Cardiac muscle cell (in vitro differentiated cells and primary cell): ENCODE measurements around the gene CCDC85A. TPM values are rescaled to one million over a fixed set of nuclear protein-coding genes. Genes with fewer than 3 reads are reported as not detected.

ENCODE experiments used
- DNase-seq, 2 donors: peaks; one replicate each; pipeline versions ENCODE4 v3.0.0 to v3.0.0-alpha.2; 2010 to 2017; ENCODE audit warnings: low read depth in 1 of 2, low spot score in 1 of 2
- H3K27ac ChIP-seq: fragments of 200-600 bp; sonication (generic); 2 replicates; pipeline ENCODE4 v1.5.1; 2016
- H3K27me3 ChIP-seq: fragments of 200-600 bp; sonication (generic); 2 replicates; pipeline ENCODE4 v1.6.0; 2016; ENCODE audit warnings: control low read depth
- H3K36me3 ChIP-seq: fragments of 200-600 bp; sonication (generic); 2 replicates; pipeline ENCODE4 v1.5.1; 2016; ENCODE audit warnings: control low read depth
- H3K4me1 ChIP-seq: fragments of 200-600 bp; sonication (generic); 2 replicates; pipeline ENCODE4 v1.8.1; 2017; ENCODE audit warnings: low read depth, mild to moderate bottlenecking, mixed run types
- H3K4me3 ChIP-seq: fragments of 200-600 bp; sonication (generic); 2 replicates; pipeline ENCODE4 v1.5.1; 2016; ENCODE audit warnings: mild to moderate bottlenecking
- H3K9me3 ChIP-seq: fragments of 200-600 bp; sonication (generic); 2 replicates; pipeline ENCODE4 v1.5.1; 2017; ENCODE audit warnings: low read depth, mild to moderate bottlenecking, control low read depth
- polyA plus RNA-seq: library from polyadenylated mRNA; unstranded; fragments of >200 nt; fragmentation: Nextera tagmentation; extraction: Ambion mirVana; gene quantifications from 2 replicates; pipeline ENCODE4 v1.2.1, GENCODE V29; 2016
- total RNA-seq: library from RNA; depleted of rRNA; stranded (reverse); fragments of >200 nt; gene quantifications from 2 replicates; pipeline ENCODE4 v1.2.3, GENCODE V29; 2016
- TF ChIP-seq, protein P1 (sequence below): IDR thresholded peaks from 2 replicates; pipeline ENCODE4 v1.5.1; 2012; ENCODE audit warnings: low read depth, mild to moderate bottlenecking, low read length

Gene CCDC85A
- total and polyA plus RNA-seq, 2 experiments from 2014 or later = 3.9 to 8.1 TPM

DNA sequence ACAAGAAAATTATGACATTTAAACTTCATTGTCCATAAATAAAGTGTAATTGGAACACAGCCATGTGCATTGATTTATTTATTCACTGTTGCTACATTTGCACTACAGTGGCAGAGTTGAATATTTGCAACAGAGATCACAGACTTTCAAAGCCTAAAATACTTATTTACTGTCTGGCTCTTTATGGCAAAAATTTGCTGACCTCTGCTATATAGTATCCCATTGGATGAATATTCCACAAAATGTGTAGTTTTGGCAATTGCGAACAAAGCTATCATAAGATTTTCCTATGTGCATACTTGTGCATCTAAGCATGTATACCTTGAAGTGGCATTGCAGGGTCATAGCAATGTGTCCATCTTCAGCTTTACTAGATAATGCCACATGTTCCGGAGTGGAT, 32.1 kb downstream of the CCDC85A start:
- no peak overlapping the region for H3K4me3 ChIP-seq
- no peaks in the 10 kb centered on the region for H3K27me3 ChIP-seq
- TF ChIP-seq, protein P1, sequence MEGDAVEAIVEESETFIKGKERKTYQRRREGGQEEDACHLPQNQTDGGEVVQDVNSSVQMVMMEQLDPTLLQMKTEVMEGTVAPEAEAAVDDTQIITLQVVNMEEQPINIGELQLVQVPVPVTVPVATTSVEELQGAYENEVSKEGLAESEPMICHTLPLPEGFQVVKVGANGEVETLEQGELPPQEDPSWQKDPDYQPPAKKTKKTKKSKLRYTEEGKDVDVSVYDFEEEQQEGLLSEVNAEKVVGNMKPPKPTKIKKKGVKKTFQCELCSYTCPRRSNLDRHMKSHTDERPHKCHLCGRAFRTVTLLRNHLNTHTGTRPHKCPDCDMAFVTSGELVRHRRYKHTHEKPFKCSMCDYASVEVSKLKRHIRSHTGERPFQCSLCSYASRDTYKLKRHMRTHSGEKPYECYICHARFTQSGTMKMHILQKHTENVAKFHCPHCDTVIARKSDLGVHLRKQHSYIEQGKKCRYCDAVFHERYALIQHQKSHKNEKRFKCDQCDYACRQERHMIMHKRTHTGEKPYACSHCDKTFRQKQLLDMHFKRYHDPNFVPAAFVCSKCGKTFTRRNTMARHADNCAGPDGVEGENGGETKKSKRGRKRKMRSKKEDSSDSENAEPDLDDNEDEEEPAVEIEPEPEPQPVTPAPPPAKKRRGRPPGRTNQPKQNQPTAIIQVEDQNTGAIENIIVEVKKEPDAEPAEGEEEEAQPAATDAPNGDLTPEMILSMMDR = no peak
- H3K36me3 ChIP-seq = no peaks in the 10 kb centered on the region
- no peaks in the 10 kb centered on the region for H3K9me3 ChIP-seq
- H3K4me1 ChIP-seq = no peaks in the 10 kb centered on the region
- no peak overlapping the region for H3K27ac ChIP-seq
- DNase-seq = no peak

DNA sequence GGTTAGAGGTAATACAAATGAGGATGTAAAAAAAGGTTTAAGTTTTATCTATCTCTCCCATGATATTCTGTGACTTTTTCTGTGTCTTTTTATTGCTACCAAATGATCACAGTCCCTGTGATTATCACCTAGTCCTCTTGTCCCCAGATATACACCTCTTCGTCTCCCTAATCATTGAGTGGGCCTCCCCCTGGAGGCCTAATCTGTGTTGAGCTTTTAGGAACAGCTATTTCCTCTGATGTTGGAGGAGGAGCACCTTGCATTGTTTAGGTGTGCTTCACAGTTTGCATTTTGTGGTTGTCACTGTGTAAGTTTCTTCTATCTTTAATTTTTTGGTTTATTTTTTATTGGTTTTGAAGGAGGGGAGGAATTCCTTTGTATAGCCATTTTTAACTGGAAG, 33.3 kb downstream of the CCDC85A start:
- no peak overlapping the region for H3K27ac ChIP-seq
- H3K4me1 ChIP-seq = no peaks in the 10 kb centered on the region
- no peaks in the 10 kb centered on the region for H3K9me3 ChIP-seq
- TF ChIP-seq, protein P1 = no peak
- no peak overlapping the region for H3K4me3 ChIP-seq
- no peaks in the 10 kb centered on the region for H3K27me3 ChIP-seq
- no peak for DNase-seq
- H3K36me3 ChIP-seq = no peaks in the 10 kb centered on the region

- Histone ChIP-seq H3K9me3 (no peaks in the 10 kb centered on the region), H3K4me3 (no peak overlapping the region), H3K27ac (no peak overlapping the region), H3K4me1 (no peaks in the 10 kb centered on the region), H3K27me3 (no peaks in the 10 kb centered on the region), H3K36me3 (no peaks in the 10 kb centered on the region)
- DNase-seq = no peak
- TF ChIP-seq, protein P1 = no peak
Observed at GRCh38 chr2:56222481-56222880, 38.7 kb downstream of the CCDC85A start.

GRCh38 chr2:56224316-56224715, 40.5 kb downstream of the CCDC85A start:
- no peak for DNase-seq
- Histone ChIP-seq H3K27ac (no peak overlapping the region), H3K9me3 (no peaks in the 10 kb centered on the region), H3K36me3 (no peaks in the 10 kb centered on the region), H3K4me3 (no peak overlapping the region), H3K27me3 (no peaks in the 10 kb centered on the region), H3K4me1 (no peaks in the 10 kb centered on the region)
- TF ChIP-seq, protein P1 = no peak

DNA sequence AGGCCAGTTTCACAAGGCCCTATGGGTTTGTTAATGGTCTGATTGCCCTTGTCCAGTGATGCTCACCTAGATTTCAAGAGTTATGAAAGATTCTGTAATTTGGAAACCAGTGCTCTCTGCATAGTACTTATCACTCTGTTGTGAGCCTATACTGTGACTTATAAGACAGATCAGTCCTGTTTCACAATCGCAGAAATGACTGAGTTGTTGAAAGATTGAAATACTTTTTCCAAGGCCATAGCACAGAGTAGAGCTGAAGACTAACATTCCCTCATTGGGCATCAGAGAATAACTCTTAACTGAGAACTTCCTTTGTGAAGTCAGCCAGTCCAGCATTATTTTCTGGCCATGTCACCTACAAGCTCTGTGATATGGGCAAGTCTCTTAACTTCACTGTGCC, 44.0 kb downstream of the CCDC85A start:
- TF ChIP-seq, protein P1 = no peak
- no peaks in the 10 kb centered on the region for H3K27me3 ChIP-seq

More for the DNA sequence above, 44.0 kb downstream of the CCDC85A start:
- Histone ChIP-seq H3K27ac (no peak overlapping the region), H3K4me3 (no peak overlapping the region), H3K9me3 (no peaks in the 10 kb centered on the region), H3K36me3 (no peaks in the 10 kb centered on the region), H3K4me1 (peaks cover 11% of the 10 kb centered on the region)
- DNase-seq = no peak
